Stimulated activated CD4-positive, alpha-beta T cell treated with anti-CD3 and anti-CD28 coated beads, Interleukin-1b, Interleukin-23, amount 100 ng/mL, for 1 hour (primary cell): ENCODE data around the gene HSPE1.
"Not testable (repeated sequence)": the region's sequence is repeated elsewhere in the genome, so short reads cannot be mapped to it uniquely, and the experiment has no call there.

Source experiments
- DNase-seq, 2 donors: peaks; one replicate each; pipeline ENCODE4 v3.0.0-alpha.2; 2020; ENCODE audit warnings: low read depth in 2 of 2

The HSPE1 gene

GRCh38 chr2:197499594-197500502 is at the start of gene HSPE1, which contains the start of gene HSPD1:
Gene HSPE1, plus strand, starts transcription at chr2:197500379. Its CDS starts 58 bp downstream, at chr2:197500437.
Gene HSPD1, minus strand, starts transcription at chr2:197499840. Its CDS starts 992 bp downstream, at chr2:197498848.
- peak; percentile 93 for DNase-seq

DNA sequence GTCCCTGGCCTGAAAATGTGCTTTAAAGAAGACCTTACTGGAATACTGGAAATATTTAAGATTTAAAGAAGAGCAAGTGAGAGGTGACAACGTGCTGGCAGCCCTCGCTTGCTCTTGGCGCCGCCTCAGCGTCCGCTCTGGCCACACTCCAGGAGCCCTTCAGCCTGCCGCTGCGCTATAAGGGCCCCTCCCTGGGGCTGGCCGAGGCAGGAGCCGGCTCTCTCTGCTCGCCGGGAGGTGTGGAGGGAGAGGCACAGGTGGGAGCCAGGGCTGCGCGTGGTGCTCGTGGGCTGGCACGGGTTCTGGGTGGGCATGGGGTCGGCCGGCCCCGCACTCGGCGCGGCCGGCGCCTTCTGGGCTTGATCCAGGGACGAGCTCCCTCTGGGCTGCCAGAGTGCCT is 49.7 kb upstream of the HSPE1 start:
- no peak for DNase-seq

DNA sequence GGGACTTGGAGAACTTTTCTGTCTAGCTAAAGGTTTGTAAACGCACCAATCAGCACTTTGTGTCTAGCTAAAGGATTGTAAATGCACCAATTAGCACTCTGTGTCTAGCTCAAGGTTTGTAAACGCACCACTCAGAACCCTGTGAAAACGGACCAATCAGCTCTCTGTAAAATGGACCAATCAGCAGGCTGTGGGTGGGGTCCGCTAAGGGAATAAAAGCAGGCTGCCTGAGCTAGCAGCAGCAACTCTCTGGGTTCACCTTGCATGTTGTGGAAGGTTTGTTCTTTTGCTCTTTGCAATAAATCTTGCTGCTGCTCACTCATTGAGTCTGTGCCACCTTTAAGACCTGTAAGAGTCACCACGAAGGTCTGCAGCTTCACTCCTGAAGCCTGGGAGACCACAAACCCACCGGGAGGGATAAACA is 49.2 kb upstream of the HSPE1 start:
- not testable (repeated sequence) for DNase-seq

- no peak for DNase-seq
Observed at GRCh38 chr2:197452754-197453122, 47.4 kb upstream of the HSPE1 start.

DNA sequence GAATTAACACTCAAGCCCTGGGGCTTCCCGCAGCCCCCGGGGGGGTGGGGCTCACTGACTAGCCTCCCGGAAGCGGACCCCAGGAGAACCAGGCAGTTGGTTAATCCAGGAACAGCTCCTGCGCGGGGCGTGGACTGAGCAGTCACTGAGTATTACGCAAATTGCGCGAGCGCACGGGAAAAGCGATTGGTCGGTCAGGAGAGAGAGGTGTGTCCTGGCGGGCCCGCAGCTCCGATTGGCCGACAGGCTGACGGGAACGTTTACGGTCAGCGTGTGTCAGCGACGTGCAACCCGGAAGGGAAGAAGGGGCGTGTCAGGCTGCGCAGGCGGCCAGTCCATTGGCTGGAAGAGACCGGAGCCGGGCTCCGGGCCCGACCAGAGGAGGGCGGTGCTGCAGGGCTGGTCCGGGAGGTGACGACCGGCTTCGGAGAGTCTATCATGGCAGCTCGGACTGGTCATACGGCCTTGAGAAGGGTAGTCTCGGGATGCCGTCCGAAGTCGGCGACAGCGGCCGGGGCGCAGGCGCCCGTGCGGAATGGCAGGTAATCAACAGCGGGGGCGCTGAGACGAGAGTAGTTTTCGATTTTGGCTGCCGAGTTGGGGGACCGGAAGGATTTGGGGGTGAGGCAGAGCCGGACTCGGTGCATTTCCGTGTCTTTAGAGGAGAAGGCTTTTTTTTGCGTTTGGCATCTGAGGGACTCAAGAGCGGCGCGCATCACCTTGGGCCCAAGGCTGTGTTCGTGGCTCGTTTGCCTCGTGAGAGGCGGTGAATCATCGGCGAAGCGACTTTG is 46.9 kb upstream of the HSPE1 start, which contains the start of gene COQ10B:
TSS of gene COQ10B (plus strand) at position 430 of the 791 bp plus-strand sequence. CDS start at position 439, 9 bp downstream.
- DNase-seq: peak; percentile 88 to 93

DNA sequence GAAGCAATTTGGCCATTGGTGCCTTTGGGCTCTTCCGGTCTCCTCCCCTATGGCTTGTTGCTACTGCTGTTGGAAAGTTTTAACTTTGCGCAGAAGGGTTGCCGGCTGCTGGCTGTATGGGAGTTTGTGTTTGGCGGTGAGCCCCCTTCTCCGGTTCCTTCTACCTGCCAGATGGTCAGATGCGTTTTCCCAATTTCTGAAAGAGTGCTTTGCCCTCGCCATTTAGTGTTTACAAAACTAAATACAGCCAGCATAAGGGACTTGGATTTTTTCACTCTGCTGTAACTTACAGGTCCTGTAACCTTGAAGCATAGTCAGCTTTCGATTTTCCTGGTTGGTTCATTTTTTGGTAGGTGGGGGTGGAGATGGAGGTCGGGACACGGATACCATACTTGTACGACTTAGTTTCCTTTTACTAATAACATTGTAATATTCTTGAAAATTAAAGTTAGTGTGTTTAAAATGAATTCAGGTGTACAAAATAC is 46.2 kb upstream of the HSPE1 start:
- DNase-seq: no peak

DNA sequence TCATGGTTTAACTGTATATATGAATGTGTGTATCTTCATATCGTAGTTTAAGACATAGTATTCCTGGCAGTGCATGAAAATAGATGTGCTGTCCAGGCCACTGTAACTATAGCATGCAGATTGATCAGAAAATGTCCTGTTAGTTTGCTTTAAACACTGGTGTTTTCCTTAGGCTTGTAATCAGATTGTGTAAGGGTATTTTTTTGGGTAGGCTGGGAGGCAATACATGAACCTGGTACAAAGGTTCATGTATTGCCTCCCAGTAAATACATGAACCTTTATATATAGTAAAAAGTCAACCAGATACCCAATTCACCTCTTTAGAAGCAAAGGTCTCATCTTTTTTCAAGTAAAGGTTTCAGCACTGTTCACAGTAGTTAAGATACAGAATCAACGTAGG is 45.3 kb upstream of the HSPE1 start:
- no peak for DNase-seq

GRCh38 chr2:197455428-197455827 is 44.8 kb upstream of the HSPE1 start:
- no peak for DNase-seq

- DNase-seq: no peak
Observed at GRCh38 chr2:197460649-197461048, 39.5 kb upstream of the HSPE1 start.

DNA sequence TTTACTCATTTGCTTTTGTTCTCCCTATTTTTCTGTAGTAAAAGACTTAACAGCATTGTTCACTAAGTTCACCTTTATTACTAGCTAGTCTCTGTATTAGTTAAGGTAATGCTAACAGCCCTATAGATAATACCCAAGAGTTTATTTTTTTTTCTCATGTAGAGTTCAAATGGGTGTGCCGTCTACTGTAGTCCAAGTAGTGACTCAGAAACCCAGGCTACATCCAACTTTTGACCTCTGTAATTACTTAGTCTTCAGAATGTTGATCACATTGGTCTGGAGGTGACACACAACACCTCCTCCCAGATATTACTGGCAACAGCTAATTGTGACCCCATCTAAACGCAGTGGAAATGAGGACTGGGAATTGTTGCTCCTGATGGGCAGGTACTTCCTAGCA is 39.1 kb upstream of the HSPE1 start:
- DNase-seq: no peak

GRCh38 chr2:197464175-197464574 is 36.0 kb upstream of the HSPE1 start:
- no peak for DNase-seq

DNA sequence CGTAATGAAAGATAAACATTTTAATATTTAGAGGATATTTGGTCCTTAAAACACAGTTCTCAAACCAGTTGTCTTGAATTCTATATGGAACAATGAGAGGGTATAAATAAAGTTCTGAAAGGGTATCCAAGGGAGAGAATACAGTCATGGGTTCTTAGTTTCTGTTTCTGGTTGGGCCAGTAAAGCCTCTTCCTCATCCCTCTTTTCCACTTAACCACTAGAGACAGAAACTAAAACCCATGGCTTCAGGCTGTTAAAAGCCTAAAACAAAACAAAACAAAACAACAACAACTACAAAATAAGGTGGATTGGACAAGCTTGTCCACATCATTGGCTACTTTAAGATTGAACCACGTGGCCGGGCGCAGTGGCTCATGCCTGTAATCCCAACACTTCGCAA is 28.0 kb upstream of the HSPE1 start:
- no peak for DNase-seq

DNA sequence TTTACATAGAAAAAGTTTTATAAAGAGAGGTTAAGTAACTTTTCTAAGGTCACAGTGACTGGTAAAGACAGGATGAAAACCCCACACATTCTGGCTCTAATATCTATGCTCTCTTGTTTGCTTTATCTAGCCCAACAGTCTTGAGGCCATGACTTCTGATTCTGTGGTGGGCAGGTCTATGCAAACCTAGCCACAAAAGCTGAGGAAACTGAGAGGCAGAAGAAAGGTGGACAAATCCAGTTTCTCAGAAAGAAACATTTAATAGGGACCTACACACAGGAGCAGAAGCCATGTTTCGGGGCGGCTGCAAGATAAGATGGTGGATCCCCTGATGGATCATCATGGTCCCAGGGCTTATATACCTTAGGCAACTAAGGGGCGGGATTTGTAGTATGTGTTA is 22.4 kb upstream of the HSPE1 start:
- no peak for DNase-seq

GRCh38 chr2:197480165-197481036 is 19.8 kb upstream of the HSPE1 start:
- no peak for DNase-seq

- DNase-seq: not testable (repeated sequence)
Observed at GRCh38 chr2:197484248-197484647, 15.9 kb upstream of the HSPE1 start.

DNA sequence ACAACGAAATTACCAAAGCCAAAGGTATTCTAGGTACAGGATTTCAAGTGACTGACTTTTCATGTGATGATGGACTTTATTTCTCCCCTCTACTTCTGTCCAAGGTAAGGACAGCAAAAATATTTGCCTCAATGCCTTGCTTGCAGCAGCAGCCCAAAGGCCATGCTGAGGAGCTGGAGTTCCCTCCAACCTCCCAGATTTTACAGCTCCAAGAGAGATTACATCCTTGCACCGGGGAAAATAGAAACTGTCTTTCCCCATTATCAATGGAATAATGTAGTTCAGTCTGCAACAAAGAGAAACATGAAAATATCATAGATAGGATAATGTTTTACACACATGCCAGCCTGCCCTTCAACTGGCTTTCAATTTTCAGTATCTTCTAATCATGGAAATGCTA is 14.0 kb upstream of the HSPE1 start:
- DNase-seq: no peak

- DNase-seq: no peak
Observed at GRCh38 chr2:197487385-197487784, 12.8 kb upstream of the HSPE1 start.

- DNase-seq: no peak
Observed at GRCh38 chr2:197495433-197496134, 4.6 kb upstream of the HSPE1 start.

DNA sequence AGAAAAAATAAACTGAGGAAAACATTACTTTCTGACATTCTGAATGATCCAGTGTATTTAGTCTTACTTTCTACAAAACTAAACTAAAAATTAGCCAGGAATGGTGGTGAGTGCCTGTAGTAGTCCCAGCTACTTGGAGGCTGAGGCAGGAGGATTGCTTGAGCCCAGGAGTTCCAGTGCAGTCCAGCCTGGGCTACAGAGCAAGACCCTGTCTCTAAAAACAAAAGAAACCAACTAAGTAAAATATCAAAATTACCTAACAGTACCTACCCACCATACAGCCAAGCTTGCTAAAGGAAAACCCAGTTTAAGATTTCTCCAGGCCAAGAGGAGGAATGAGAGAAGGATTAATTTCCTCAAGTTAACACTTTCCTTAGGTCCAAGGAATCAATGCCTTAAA is 3.5 kb upstream of the HSPE1 start:
- DNase-seq: no peak

- DNase-seq: no peak
Observed at GRCh38 chr2:197497326-197497725, 2.9 kb upstream of the HSPE1 start.
